K562 (cell line): ENCODE data around the gene CUX1. TPM values are rescaled to one million over a fixed set of nuclear protein-coding genes. Genes with fewer than 3 reads are reported as not detected.

Experiments
- ARID1B ChIP-seq: fragments of 450-650 bp; IDR thresholded peaks from 2 replicates; pipeline ENCODE4 v1.6.1; 2016; ENCODE audit warnings: antibody characterized with exemption, mild to moderate bottlenecking, inconsistent platforms
- BACH1 ChIP-seq: fragments of 200-800 bp; sonication (Bioruptor generic); IDR thresholded peaks from 2 replicates; pipeline ENCODE4 v1.6.1; 2016; ENCODE audit warnings: missing genetic modification characterization, missing compliant biosample characterization
- CBX5 ChIP-seq: IDR thresholded peaks from 2 replicates; pipeline ENCODE4 v1.6.1; 2014; ENCODE audit warnings: low read depth, borderline replicate concordance
- DMBX1 ChIP-seq: fragments of 250-450 bp; sonication (Bioruptor Pico); IDR thresholded peaks from 2 replicates; pipeline ENCODE4 v1.8.0; 2022; ENCODE audit warnings: inconsistent platforms, mild to moderate bottlenecking, moderate library complexity, borderline replicate concordance
- MYNN ChIP-seq, 2 experiments: sonication (generic); formaldehyde crosslinking in 1 of 2; IDR thresholded peaks; 2 replicates each; pipeline versions ENCODE4 v1.5.0 to v1.6.1; 2016 to 2020; ENCODE audit warnings: antibody characterized with exemption in 1 of 2, missing genetic modification reagents in 1 of 2
- NFXL1 ChIP-seq: fragments of 450-650 bp; formaldehyde crosslinking; IDR thresholded peaks from 2 replicates; pipeline ENCODE4 v1.4.0; 2021; ENCODE audit warnings: mild to moderate bottlenecking
- RBFOX2 ChIP-seq: fragments of 200-400 bp; formaldehyde crosslinking; IDR thresholded peaks from 2 replicates; pipeline ENCODE4 v1.6.1; 2017; ENCODE audit warnings: low read depth, mild to moderate bottlenecking, low read length, moderate library complexity
- RUNX1 ChIP-seq: sonication (generic); IDR thresholded peaks from 2 replicates; pipeline ENCODE4 v1.6.1; 2016; ENCODE audit warnings: antibody characterized with exemption, low read depth
- STAG1 ChIP-seq: sonication (generic); formaldehyde crosslinking; IDR thresholded peaks from 2 replicates; pipeline ENCODE4 v1.5.0; 2020; ENCODE audit warnings: missing genetic modification reagents, borderline replicate concordance
- STAT5A ChIP-seq: IDR thresholded peaks from 2 replicates; pipeline ENCODE4 v1.6.1; 2012; ENCODE audit warnings: low read length, inconsistent platforms, borderline replicate concordance
- TCF3 ChIP-seq: sonication (generic); formaldehyde crosslinking; IDR thresholded peaks from 2 replicates; pipeline ENCODE4 v1.4.0; 2020; ENCODE audit warnings: mild to moderate bottlenecking, missing genetic modification reagents
- ZNF354B ChIP-seq: fragments of 250-450 bp; sonication (Bioruptor Pico); IDR thresholded peaks from 2 replicates; pipeline ENCODE4 v1.4.0; 2020
- ZSCAN29 ChIP-seq: fragments of 450-650 bp; IDR thresholded peaks from 2 replicates; pipeline ENCODE4 v1.6.1; 2017
- polyA plus RNA-seq, 8 experiments: library from polyadenylated mRNA; depleted of rRNA in 4 of 8; stranded (reverse) in 5 of 8; unstranded in 3 of 8; fragments of >200 nt; fragmentation: Nextera tagmentation in 2 of 8; fragmentation: Illumina TruSeq in 1 of 8; extraction: Ambion mirVana in 2 of 8; extraction: Trizol in 1 of 8; gene quantifications; 2 replicates each; pipeline versions ENCODE4 v1.2.1 to v1.2.3, GENCODE V29; 2011 to 2014; ENCODE audit warnings: inconsistent platforms in 1 of 8, missing spikeins in 1 of 8
- total RNA-seq, 7 experiments: library from RNA; depleted of rRNA in 6 of 7; stranded (reverse); fragments of >200 nt in 6 of 7; fragmentation: Illumina TruSeq in 2 of 7; extraction: Trizol in 2 of 7; gene quantifications; 2 replicates each; pipeline versions ENCODE4 v1.2.1 to v1.2.3, GENCODE V29; 2011 to 2021; ENCODE audit warnings: low replicate concordance in 1 of 7
- TF ChIP-seq, protein P1 (sequence below): fragments of 450-650 bp; IDR thresholded peaks from 2 replicates; pipeline ENCODE4 v1.6.1; 2016; ENCODE audit warnings: antibody characterized with exemption
- TF ChIP-seq, protein P2 (sequence below): fragments of 250-450 bp; sonication (Bioruptor Pico); IDR thresholded peaks from 2 replicates; pipeline ENCODE4 v1.5.0; 2021
- TF ChIP-seq, protein P3 (sequence below): fragments of 450-650 bp; formaldehyde crosslinking; IDR thresholded peaks from 2 replicates; pipeline ENCODE4 v1.4.0; 2020; ENCODE audit warnings: mild to moderate bottlenecking, mixed read lengths
- TF ChIP-seq, protein P4 (sequence below): fragments of 250-450 bp; sonication (Bioruptor Pico); IDR thresholded peaks from 2 replicates; pipeline ENCODE4 v1.9.0; 2021; ENCODE audit warnings: mild to moderate bottlenecking, inconsistent platforms

CUX1 gene
- total and polyA plus RNA-seq, 9 of the 15 experiments (the other 6 are each of a cell fraction or from before 2014, with no cell fraction given): 3.6 to 55.3 (median 25.2) TPM

DNA sequence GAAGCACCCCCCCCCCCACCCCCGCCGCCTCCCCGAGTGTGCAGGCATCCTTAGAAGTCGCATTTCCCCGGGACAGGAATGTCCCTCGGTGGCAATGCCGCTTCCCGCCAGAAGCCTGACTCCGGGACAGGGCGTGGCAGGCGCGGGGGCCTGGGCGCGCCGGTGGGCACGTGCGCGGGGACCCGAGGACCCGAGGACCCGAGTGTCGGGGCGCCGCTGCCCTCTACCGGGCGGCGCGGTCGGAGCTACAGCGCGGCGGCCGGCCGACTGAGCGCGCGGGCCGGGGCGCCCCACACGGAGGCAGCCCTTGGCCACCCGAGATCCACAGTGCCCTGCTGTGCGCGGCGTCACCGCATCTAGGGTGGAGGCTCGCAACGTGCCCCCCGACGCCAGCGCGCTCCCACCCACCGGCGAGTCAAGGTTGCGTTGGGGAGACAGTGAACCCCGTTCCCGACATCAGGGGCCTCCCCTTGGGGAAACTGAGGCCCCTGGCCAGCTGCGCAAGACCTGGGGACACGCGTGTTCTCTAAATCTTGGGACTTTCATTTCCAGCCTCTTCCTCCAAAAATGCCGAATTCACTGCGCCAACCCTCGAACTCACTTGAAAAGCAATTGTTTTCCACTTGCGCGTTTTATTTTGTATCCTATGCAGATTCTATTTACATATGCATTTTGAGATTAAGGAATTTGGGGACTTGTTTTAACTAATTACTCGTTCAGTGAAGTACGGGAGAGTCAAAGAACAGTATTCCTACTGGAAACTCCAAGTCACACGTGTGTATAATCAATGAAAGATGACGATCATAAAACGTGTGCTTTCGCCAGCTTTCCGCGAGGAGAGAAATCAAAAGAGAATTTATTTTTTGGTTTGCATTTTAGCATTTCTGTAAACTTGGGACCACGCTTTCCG is 3.1 kb upstream of the CUX1 start (continued):
- TF ChIP-seq, protein P1, sequence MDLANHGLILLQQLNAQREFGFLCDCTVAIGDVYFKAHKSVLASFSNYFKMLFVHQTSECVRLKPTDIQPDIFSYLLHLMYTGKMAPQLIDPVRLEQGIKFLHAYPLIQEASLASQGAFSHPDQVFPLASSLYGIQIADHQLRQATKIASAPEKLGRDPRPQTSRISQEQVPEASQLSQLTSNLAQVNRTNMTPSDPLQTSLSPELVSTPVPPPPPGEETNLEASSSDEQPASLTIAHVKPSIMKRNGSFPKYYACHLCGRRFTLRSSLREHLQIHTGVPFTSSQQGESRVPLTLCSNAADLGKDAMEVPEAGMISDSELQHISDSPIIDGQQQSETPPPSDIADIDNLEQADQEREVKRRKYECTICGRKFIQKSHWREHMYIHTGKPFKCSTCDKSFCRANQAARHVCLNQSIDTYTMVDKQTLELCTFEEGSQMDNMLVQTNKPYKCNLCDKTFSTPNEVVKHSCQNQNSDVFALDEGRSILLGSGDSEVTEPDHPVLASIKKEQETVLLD: peak; percentile 79; the same call in 1 of the 2 replicates
- TF ChIP-seq ZNF354B (CRISPR knock-in tag): no peak
- peak; percentile 73 for TF ChIP-seq RBFOX2
- TF ChIP-seq, protein P2, sequence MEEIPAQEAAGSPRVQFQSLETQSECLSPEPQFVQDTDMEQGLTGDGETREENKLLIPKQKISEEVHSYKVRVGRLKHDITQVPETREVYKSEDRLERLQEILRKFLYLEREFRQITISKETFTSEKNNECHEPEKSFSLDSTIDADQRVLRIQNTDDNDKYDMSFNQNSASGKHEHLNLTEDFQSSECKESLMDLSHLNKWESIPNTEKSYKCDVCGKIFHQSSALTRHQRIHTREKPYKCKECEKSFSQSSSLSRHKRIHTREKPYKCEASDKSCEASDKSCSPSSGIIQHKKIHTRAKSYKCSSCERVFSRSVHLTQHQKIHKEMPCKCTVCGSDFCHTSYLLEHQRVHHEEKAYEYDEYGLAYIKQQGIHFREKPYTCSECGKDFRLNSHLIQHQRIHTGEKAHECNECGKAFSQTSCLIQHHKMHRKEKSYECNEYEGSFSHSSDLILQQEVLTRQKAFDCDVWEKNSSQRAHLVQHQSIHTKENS (CRISPR knock-in tag): no peak
- TF ChIP-seq DMBX1: no peak
- TF ChIP-seq STAT5A: no peak
- TF ChIP-seq ZSCAN29: no peak
- TF ChIP-seq, protein P3, sequence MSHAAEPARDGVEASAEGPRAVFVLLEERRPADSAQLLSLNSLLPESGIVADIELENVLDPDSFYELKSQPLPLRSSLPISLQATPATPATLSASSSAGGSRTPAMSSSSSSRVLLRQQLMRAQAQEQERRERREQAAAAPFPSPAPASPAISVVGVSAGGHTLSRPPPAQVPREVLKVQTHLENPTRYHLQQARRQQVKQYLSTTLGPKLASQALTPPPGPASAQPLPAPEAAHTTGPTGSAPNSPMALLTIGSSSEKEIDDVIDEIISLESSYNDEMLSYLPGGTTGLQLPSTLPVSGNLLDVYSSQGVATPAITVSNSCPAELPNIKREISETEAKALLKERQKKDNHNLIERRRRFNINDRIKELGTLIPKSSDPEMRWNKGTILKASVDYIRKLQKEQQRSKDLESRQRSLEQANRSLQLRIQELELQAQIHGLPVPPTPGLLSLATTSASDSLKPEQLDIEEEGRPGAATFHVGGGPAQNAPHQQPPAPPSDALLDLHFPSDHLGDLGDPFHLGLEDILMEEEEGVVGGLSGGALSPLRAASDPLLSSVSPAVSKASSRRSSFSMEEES (CRISPR knock-in tag): no peak
- no peak for TF ChIP-seq NFXL1 (CRISPR knock-in tag)
- no peak for TF ChIP-seq TCF3 (CRISPR knock-in tag)
- no peak for TF ChIP-seq RUNX1
- TF ChIP-seq STAG1: peak; percentile 68; the same call in 1 of the 2 replicates
- TF ChIP-seq MYNN (IDR thresholded peaks at IDR 0.05): no peak
- TF ChIP-seq MYNN (CRISPR knock-in tag; IDR thresholded peaks at IDR 0.05): no peak
- TF ChIP-seq, protein P4, sequence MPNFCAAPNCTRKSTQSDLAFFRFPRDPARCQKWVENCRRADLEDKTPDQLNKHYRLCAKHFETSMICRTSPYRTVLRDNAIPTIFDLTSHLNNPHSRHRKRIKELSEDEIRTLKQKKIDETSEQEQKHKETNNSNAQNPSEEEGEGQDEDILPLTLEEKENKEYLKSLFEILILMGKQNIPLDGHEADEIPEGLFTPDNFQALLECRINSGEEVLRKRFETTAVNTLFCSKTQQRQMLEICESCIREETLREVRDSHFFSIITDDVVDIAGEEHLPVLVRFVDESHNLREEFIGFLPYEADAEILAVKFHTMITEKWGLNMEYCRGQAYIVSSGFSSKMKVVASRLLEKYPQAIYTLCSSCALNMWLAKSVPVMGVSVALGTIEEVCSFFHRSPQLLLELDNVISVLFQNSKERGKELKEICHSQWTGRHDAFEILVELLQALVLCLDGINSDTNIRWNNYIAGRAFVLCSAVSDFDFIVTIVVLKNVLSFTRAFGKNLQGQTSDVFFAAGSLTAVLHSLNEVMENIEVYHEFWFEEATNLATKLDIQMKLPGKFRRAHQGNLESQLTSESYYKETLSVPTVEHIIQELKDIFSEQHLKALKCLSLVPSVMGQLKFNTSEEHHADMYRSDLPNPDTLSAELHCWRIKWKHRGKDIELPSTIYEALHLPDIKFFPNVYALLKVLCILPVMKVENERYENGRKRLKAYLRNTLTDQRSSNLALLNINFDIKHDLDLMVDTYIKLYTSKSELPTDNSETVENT (CRISPR knock-in tag): peak; percentile 81
- no peak for TF ChIP-seq ARID1B
- TF ChIP-seq CBX5: 0 out of 2 replicates have a peak, but pooled peaks have one; percentile 8
- no peak for TF ChIP-seq BACH1 (tag)
